ENCODE results near the gene GTF2H1. TPM values are rescaled to one million over a fixed set of nuclear protein-coding genes. Genes with fewer than 3 reads are reported as not detected.

The GTF2H1 gene
- total RNA-seq, 1 experiment from 2014 or later, result 89.1 TPM

- no peak for TF ChIP-seq CTCF (conservative IDR thresholded peaks at IDR 0.05)
- TF ChIP-seq EZH2 (IDR thresholded peaks at IDR 0.05; ENCODE audit: low read depth), result no peak
- H3K79me2 ChIP-seq (ENCODE audit: low read depth), result no peaks in the 10 kb centered on the region
- no peak overlapping the region for H3K4me3 ChIP-seq
- no peaks in the 10 kb centered on the region for H3K27me3 ChIP-seq (ENCODE audit: insufficient read depth, low read depth)
- H3K9me3 ChIP-seq (ENCODE audit: insufficient read depth, low read depth), result no peaks in the 10 kb centered on the region
- no peaks in the 10 kb centered on the region for H3K36me3 ChIP-seq (ENCODE audit: low read depth)
- no peak for DNase-seq
- H2AFZ ChIP-seq, result no peak overlapping the region
- H4K20me1 ChIP-seq (ENCODE audit: insufficient read depth), result no peaks in the 10 kb centered on the region
- no peak overlapping the region for H3K4me2 ChIP-seq
- H3F3A ChIP-seq (ENCODE audit: insufficient read depth, low read depth), result no peaks in the 10 kb centered on the region
- BruUV-seq (replicated peaks), result no TSS peak
- intact Hi-C loops (cut with micrococcal nuclease; ENCODE audit: unreplicated experiment), result no loop called here
- no peaks in the 10 kb centered on the region for H3K9me2 ChIP-seq (ENCODE audit: insufficient read depth)
- H3K4me1 ChIP-seq (replicated peaks; ENCODE audit: insufficient read depth), result no peaks in the 10 kb centered on the region
- CTCF ChIA-PET, result no interaction called here
- POLR2A ChIA-PET (ENCODE audit: unreplicated experiment), result no interaction called here
- no peak overlapping the region for H3K27ac ChIP-seq
Observed at GRCh38 chr11:18416459-18416858, 94.1 kb downstream of the GTF2H1 start.

Small RNA genes lying within 50 kb of the gene (microRNA-seq; reads per million reads assigned to microRNA genes)
- not detected for gene MIR3159 (ENCODE audit: borderline number of aligned reads, borderline replicate concordance)

Other genes starting within 250 kb of the GTF2H1 start
- 23.5 and 32.1 TPM in 2 replicates for gene SAAL1, start 216.5 kb upstream of the GTF2H1 start, total RNA-seq (2021)
- gene MRGPRX3, start 190.0 kb upstream of the GTF2H1 start, total RNA-seq (2021), result not detected in 2 replicates
- gene MRGPRX4, start 149.7 kb upstream of the GTF2H1 start, total RNA-seq (2021), result not detected in 2 replicates
- gene SAA4, start 85.8 kb upstream of the GTF2H1 start, total RNA-seq (2021), result not detected in 2 replicates
- gene SAA2, start 73.9 kb upstream of the GTF2H1 start, total RNA-seq (2021), result 1.2 TPM in 1 of 2 replicates, not detected in the other
- gene SAA1, start 56.3 kb upstream of the GTF2H1 start, total RNA-seq (2021), result 1.9 TPM in 1 of 2 replicates, not detected in the other
- 35.2 and 39.2 TPM in 2 replicates for gene HPS5, start 427 bp upstream of the GTF2H1 start, total RNA-seq (2021)
- 716 and 962 TPM in 2 replicates for gene LDHA, start 72.0 kb downstream of the GTF2H1 start, total RNA-seq (2021)
- not detected in 2 replicates for gene LDHC, start 89.8 kb downstream of the GTF2H1 start, total RNA-seq (2021)
- gene LDHAL6A, start 133.3 kb downstream of the GTF2H1 start, total RNA-seq (2021), result not detected in 2 replicates
- gene TSG101, start 204.4 kb downstream of the GTF2H1 start, total RNA-seq (2021), result 81.1 and 97.1 TPM in 2 replicates